ENCODE data around the gene CDK2AP2. TPM values are rescaled to one million over a fixed set of nuclear protein-coding genes. Genes with fewer than 3 reads are reported as not detected.

The CDK2AP2 gene
- total RNA-seq, 1 experiment from 2014 or later = 13.4 TPM

GRCh38 chr11:67463680-67464410, 44.1 kb downstream of the CDK2AP2 start:
- in situ Hi-C loops (cut with HindIII; ENCODE audit: low pct_unique_long_range_greater_than_20kb, low sequenced_read_pairs) = no loop called here
- no peak for DNase-seq (ENCODE audit: low read depth, low spot score)

GRCh38 chr11:67463186-67463585, 44.8 kb downstream of the CDK2AP2 start:
- DNase-seq (ENCODE audit: low read depth, low spot score) = no peak
- in situ Hi-C loops (cut with HindIII; ENCODE audit: low pct_unique_long_range_greater_than_20kb, low sequenced_read_pairs) = no loop called here

GRCh38 chr11:67458266-67458665, 49.7 kb downstream of the CDK2AP2 start:
- DNase-seq (ENCODE audit: low read depth, low spot score) = no peak
- in situ Hi-C loops (cut with HindIII; ENCODE audit: low pct_unique_long_range_greater_than_20kb, low sequenced_read_pairs) = no loop called here

- in situ Hi-C loops (cut with HindIII; ENCODE audit: low pct_unique_long_range_greater_than_20kb, low sequenced_read_pairs) = no loop called here
- no peak for DNase-seq (ENCODE audit: low read depth, low spot score)
Measured at GRCh38 chr11:67457453-67457852, 50.5 kb downstream of the CDK2AP2 start.

Small RNAs within 50 kb of the gene (small RNA-seq; reads per million reads assigned to genes)
- gene MIR6752 = 0 reads per million in 2 experiments

Other genes with a start within 250 kb of the CDK2AP2 start
- 25.0 and 29.6 TPM in 2 replicates for gene GRK2, start 241.7 kb downstream of the CDK2AP2 start, total RNA-seq (2014; rRNA removed; shearing (Covaris generic))
- 16.9 and 17.8 TPM in 2 replicates for gene ANKRD13D, start 218.9 kb downstream of the CDK2AP2 start, total RNA-seq (2014; rRNA removed; shearing (Covaris generic))
- gene SSH3, start 204.6 kb downstream of the CDK2AP2 start, total RNA-seq (2014; rRNA removed; shearing (Covaris generic)) = 3.8 and 5.9 TPM in 2 replicates
- gene POLD4, start 154.6 kb downstream of the CDK2AP2 start, total RNA-seq (2014; rRNA removed; shearing (Covaris generic)) = 20.2 and 21.8 TPM in 2 replicates
- 0.45 TPM in 1 of 2 replicates, not detected in the other for gene CLCF1, start 134.6 kb downstream of the CDK2AP2 start, total RNA-seq (2014; rRNA removed; shearing (Covaris generic))
- gene RAD9A, start 116.2 kb downstream of the CDK2AP2 start, total RNA-seq (2014; rRNA removed; shearing (Covaris generic)) = 6.6 and 8.1 TPM in 2 replicates
- 173 and 193 TPM in 2 replicates for gene PPP1CA, start 106.3 kb downstream of the CDK2AP2 start, total RNA-seq (2014; rRNA removed; shearing (Covaris generic))
- gene TBC1D10C, start 104.1 kb downstream of the CDK2AP2 start, total RNA-seq (2014; rRNA removed; shearing (Covaris generic)) = not detected in 2 replicates
- not detected in 2 replicates for gene CARNS1, start 92.5 kb downstream of the CDK2AP2 start, total RNA-seq (2014; rRNA removed; shearing (Covaris generic))
- 16.9 and 17.9 TPM in 2 replicates for gene RPS6KB2, start 79.7 kb downstream of the CDK2AP2 start, total RNA-seq (2014; rRNA removed; shearing (Covaris generic))
- gene PTPRCAP, start 70.5 kb downstream of the CDK2AP2 start, total RNA-seq (2014; rRNA removed; shearing (Covaris generic)) = 0.16 and 0.79 TPM in 2 replicates
- gene CORO1B, start 64.7 kb downstream of the CDK2AP2 start, total RNA-seq (2014; rRNA removed; shearing (Covaris generic)) = 94.1 and 108 TPM in 2 replicates
- gene GPR152, start 55.4 kb downstream of the CDK2AP2 start, total RNA-seq (2014; rRNA removed; shearing (Covaris generic)) = not detected in 2 replicates
- gene CABP4, start 52.8 kb downstream of the CDK2AP2 start, total RNA-seq (2014; rRNA removed; shearing (Covaris generic)) = 0.18 TPM in 1 of 2 replicates, not detected in the other
- gene TMEM134, start 38.9 kb downstream of the CDK2AP2 start, total RNA-seq (2014; rRNA removed; shearing (Covaris generic)) = 12.2 and 14.8 TPM in 2 replicates
- gene AIP, start 25.1 kb downstream of the CDK2AP2 start, total RNA-seq (2014; rRNA removed; shearing (Covaris generic)) = 42.5 and 48.0 TPM in 2 replicates
- 9.3 and 10.8 TPM in 2 replicates for gene PITPNM1, start 2.8 kb downstream of the CDK2AP2 start, total RNA-seq (2014; rRNA removed; shearing (Covaris generic))
- gene CABP2, start 15.3 kb upstream of the CDK2AP2 start, total RNA-seq (2014; rRNA removed; shearing (Covaris generic)) = not detected in 2 replicates
- 722 and 833 TPM in 2 replicates for gene GSTP1, start 75.7 kb upstream of the CDK2AP2 start, total RNA-seq (2014; rRNA removed; shearing (Covaris generic))
- 159 and 175 TPM in 2 replicates for gene NDUFV1, start 98.8 kb upstream of the CDK2AP2 start, total RNA-seq (2014; rRNA removed; shearing (Covaris generic))
- gene NUDT8, start 121.8 kb upstream of the CDK2AP2 start, total RNA-seq (2014; rRNA removed; shearing (Covaris generic)) = 4.5 and 7.8 TPM in 2 replicates
- gene TBX10, start 131.6 kb upstream of the CDK2AP2 start, total RNA-seq (2014; rRNA removed; shearing (Covaris generic)) = not detected in 2 replicates
- gene ACY3, start 142.6 kb upstream of the CDK2AP2 start, total RNA-seq (2014; rRNA removed; shearing (Covaris generic)) = not detected in 2 replicates
- 0.72 and 1.4 TPM in 2 replicates for gene ALDH3B2, start 166.5 kb upstream of the CDK2AP2 start, total RNA-seq (2014; rRNA removed; shearing (Covaris generic))